Prostate gland (tissue), 2 donors: ENCODE results near the gene MYLK4.

Experiments used
- POLR2A ChIP-seq: fragments of 450-650 bp; IDR thresholded peaks from one replicate; pipeline ENCODE4 v1.6.1; 2016; ENCODE audit warnings: antibody characterized with exemption, mild to moderate bottlenecking
- POLR2AphosphoS5 ChIP-seq: sonication (generic); formaldehyde crosslinking; IDR thresholded peaks from one replicate; pipeline ENCODE4 v1.6.1; 2017; ENCODE audit warnings: antibody characterized with exemption
- TF ChIP-seq, protein P1 (sequence below), 4 experiments: fragments of 200-600 bp in 2 of 4; fragments of 450-650 bp in 2 of 4; sonication (generic) in 2 of 4; IDR thresholded peaks; 1 replicate in 3 of 4; 2 replicates in 1 of 4; pipeline ENCODE4 v1.5.1; 2016 to 2019; ENCODE audit warnings: antibody characterized with exemption in 4 of 4, mild to moderate bottlenecking in 2 of 4, moderate library complexity in 2 of 4

- TF ChIP-seq, protein P1, sequence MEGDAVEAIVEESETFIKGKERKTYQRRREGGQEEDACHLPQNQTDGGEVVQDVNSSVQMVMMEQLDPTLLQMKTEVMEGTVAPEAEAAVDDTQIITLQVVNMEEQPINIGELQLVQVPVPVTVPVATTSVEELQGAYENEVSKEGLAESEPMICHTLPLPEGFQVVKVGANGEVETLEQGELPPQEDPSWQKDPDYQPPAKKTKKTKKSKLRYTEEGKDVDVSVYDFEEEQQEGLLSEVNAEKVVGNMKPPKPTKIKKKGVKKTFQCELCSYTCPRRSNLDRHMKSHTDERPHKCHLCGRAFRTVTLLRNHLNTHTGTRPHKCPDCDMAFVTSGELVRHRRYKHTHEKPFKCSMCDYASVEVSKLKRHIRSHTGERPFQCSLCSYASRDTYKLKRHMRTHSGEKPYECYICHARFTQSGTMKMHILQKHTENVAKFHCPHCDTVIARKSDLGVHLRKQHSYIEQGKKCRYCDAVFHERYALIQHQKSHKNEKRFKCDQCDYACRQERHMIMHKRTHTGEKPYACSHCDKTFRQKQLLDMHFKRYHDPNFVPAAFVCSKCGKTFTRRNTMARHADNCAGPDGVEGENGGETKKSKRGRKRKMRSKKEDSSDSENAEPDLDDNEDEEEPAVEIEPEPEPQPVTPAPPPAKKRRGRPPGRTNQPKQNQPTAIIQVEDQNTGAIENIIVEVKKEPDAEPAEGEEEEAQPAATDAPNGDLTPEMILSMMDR (IDR thresholded peaks at IDR 0.05), result no peak
- no peak for TF ChIP-seq POLR2AphosphoS5
- no peak for TF ChIP-seq POLR2A
Measured at GRCh38 chr6:2725364-2725988, 25.2 kb downstream of the MYLK4 start.
